Measurements from ENCODE around the gene CENPX. TPM values are rescaled to one million over a fixed set of nuclear protein-coding genes. Genes with fewer than 3 reads are reported as not detected.
A peak's percentile ranks its signal among the peaks of the same experiment; 100 is the strongest.

CENPX gene
- total and polyA plus RNA-seq, 2 of the 13 experiments (the other 11 are each of a cell fraction or from before 2014, with no cell fraction given), result 92.7 to 170 TPM

- TF ChIP-seq AGO2 (optimal IDR thresholded peaks at IDR 0.05; ENCODE audit: low read depth, low read length) (peak; percentile 100), MED1 (CRISPR knock-in tag; IDR thresholded peaks at IDR 0.05) (peak; percentile 40), HNRNPLL (IDR thresholded peaks at IDR 0.05; ENCODE audit: low read depth, low read length, poor library complexity, severe bottlenecking) (peak; percentile 10), HMGXB4 (CRISPR knock-in tag; IDR thresholded peaks at IDR 0.05; ENCODE audit: borderline replicate concordance in 1 of 2, low read depth in 1 of 2) (peak in 1 of 2 experiments; percentile 86; a peak in 2 of 4 replicates), ZNF414 (CRISPR knock-in tag; IDR thresholded peaks at IDR 0.05) (0 out of 2 replicates have a peak, but pooled peaks have one; percentile 63), ZNF660 (CRISPR knock-in tag; IDR thresholded peaks at IDR 0.05; ENCODE audit: borderline replicate concordance, low read depth) (0 out of 2 replicates have a peak, but pooled peaks have one; percentile 60), GPBP1L1 (CRISPR knock-in tag; IDR thresholded peaks at IDR 0.05) (no peak), ZSCAN20 (CRISPR knock-in tag; IDR thresholded peaks at IDR 0.05; ENCODE audit: borderline replicate concordance) (peak; percentile 45; the same call in 1 of the 2 replicates), RARG (CRISPR knock-in tag; IDR thresholded peaks at IDR 0.05; ENCODE audit: low read depth) (no peak), CENPT (CRISPR knock-in tag; IDR thresholded peaks at IDR 0.05; ENCODE audit: low read depth) (peak; percentile 61; the same call in 1 of the 2 replicates), ZNF136 (CRISPR knock-in tag; IDR thresholded peaks at IDR 0.05; ENCODE audit: low read depth) (no peak), RAD21 (CRISPR knock-in tag; IDR thresholded peaks at IDR 0.05) (peak; percentile 58; the same call in 1 of the 2 replicates), SSRP1 (CRISPR knock-in tag; IDR thresholded peaks at IDR 0.05) (peak; percentile 12), NFYC (CRISPR knock-in tag; IDR thresholded peaks at IDR 0.05) (no peak), ZNF558 (CRISPR knock-in tag; IDR thresholded peaks at IDR 0.05; ENCODE audit: borderline replicate concordance) (no peak; the same call in 1 of the 2 replicates), ZFP82 (CRISPR knock-in tag; IDR thresholded peaks at IDR 0.05; ENCODE audit: borderline replicate concordance) (0 out of 2 replicates have a peak, but pooled peaks have one; percentile 57), ZMYM3 (CRISPR knock-in tag; IDR thresholded peaks at IDR 0.05) (no peak), ZNF589 (CRISPR knock-in tag; conservative IDR thresholded peaks at IDR 0.05) (no peak), ZNF124 (CRISPR knock-in tag; IDR thresholded peaks at IDR 0.05) (peak; percentile 41; the same call in 1 of the 2 replicates), ZIK1 (CRISPR knock-in tag; IDR thresholded peaks at IDR 0.05; ENCODE audit: borderline replicate concordance, low read depth) (peak; percentile 58; the same call in 1 of the 2 replicates), ZNF235 (CRISPR knock-in tag; IDR thresholded peaks at IDR 0.05; ENCODE audit: borderline replicate concordance) (peak; percentile 69; the same call in 1 of the 2 replicates), ZNF496 (CRISPR knock-in tag; IDR thresholded peaks at IDR 0.05; ENCODE audit: insufficient replicate concordance) (no peak), SYNCRIP (IDR thresholded peaks at IDR 0.05; ENCODE audit: insufficient read depth, low read depth, low read length) (no peak)
Measured at GRCh38 chr17:82022310-82022980, at the start of gene CENPX (continued).

Measured in HepG2 (cell line).